ENCODE measurements around the gene SORCS3. TPM values are rescaled to one million over a fixed set of nuclear protein-coding genes. Genes with fewer than 3 reads are reported as not detected.

Gene SORCS3
- total and polyA plus RNA-seq, 2 donors (not counting 1 experiment from before 2014, with no cell fraction given) = not detected

- H3K9me3 Mint-ChIP-seq (ENCODE audit: insufficient read depth) = peaks cover 2% of the 10 kb centered on the region
- Histone ChIP-seq H3K9ac (ENCODE audit: low read length) (no peak overlapping the region), H3K9me3 (ENCODE audit: control extremely low read depth in 1 of 3, control insufficient read depth in 2 of 3, insufficient read depth in 1 of 3, low read length in 2 of 3) (no peaks in the 10 kb centered on the region), H3K4me3 (ENCODE audit: control extremely low read depth in 1 of 5, extremely low read depth in 1 of 5, insufficient read depth in 1 of 5, low read depth in 2 of 5, low read length in 4 of 5) (no peak overlapping the region), H3K79me2 (ENCODE audit: control insufficient read depth, insufficient read depth, low read length) (no peaks in the 10 kb centered on the region), H3K4me2 (replicated peaks; ENCODE audit: low read depth, low read length, poor library complexity, severe bottlenecking) (no peak overlapping the region), H2AFZ (ENCODE audit: insufficient read depth, low read depth, low read length, poor library complexity, severe bottlenecking) (no peak overlapping the region), H3K36me3 (replicated peaks in 1 of 2; ENCODE audit: control extremely low read depth in 1 of 2, control insufficient read depth in 1 of 2, extremely low read depth in 1 of 2, insufficient read depth in 2 of 2, low read length in 1 of 2) (no peaks in the 10 kb centered on the region), H3K4me1 (ENCODE audit: control insufficient read depth in 2 of 2, insufficient read depth in 2 of 2, low read length in 2 of 2) (no peaks in the 10 kb centered on the region), H3K27ac (ENCODE audit: low read length in 2 of 2) (no peak overlapping the region), H4K20me1 (ENCODE audit: control insufficient read depth, insufficient read depth, low read length, poor library complexity, severe bottlenecking) (no peaks in the 10 kb centered on the region), H3K27me3 (replicated peaks in 1 of 4; ENCODE audit: control extremely low read depth in 1 of 4, control insufficient read depth in 3 of 4, insufficient read depth in 4 of 4, low read length in 3 of 4) (no peaks in the 10 kb centered on the region)
- no peaks in the 10 kb centered on the region for H3K4me1 Mint-ChIP-seq
- H3K4me3 Mint-ChIP-seq = no peak overlapping the region
- ChIA-PET POLR2A (no interaction called here), CTCF (no interaction called here)
- H3K27ac Mint-ChIP-seq = no peak overlapping the region
- no CpG with 5 or more reads among the region's 1 CpG for WGBS (ENCODE audit: insufficient coverage)
- peaks cover 10% of the 10 kb centered on the region for H3K27me3 Mint-ChIP-seq
- ATAC-seq (ENCODE audit: low read depth) (no peak), DNase-seq (no peak)
- intact Hi-C loops (cut with micrococcal nuclease) = no loop called here
- no peak for TF ChIP-seq EZH2 (IDR thresholded peaks at IDR 0.05; ENCODE audit: borderline replicate concordance, insufficient read depth, low read depth, low read length, poor library complexity, severe bottlenecking)
- no peak for TF ChIP-seq CTCF (IDR thresholded peaks at IDR 0.05)
Measured at GRCh38 chr10:104780946-104781595, 140.0 kb downstream of the SORCS3 start.

- Histone ChIP-seq H3K27ac (ENCODE audit: low read length in 2 of 2) (no peak overlapping the region), H3K9me3 (ENCODE audit: control extremely low read depth in 1 of 3, control insufficient read depth in 2 of 3, insufficient read depth in 1 of 3, low read length in 2 of 3) (no peaks in the 10 kb centered on the region), H3K27me3 (replicated peaks in 1 of 4; ENCODE audit: control extremely low read depth in 1 of 4, control insufficient read depth in 3 of 4, insufficient read depth in 4 of 4, low read length in 3 of 4) (no peaks in the 10 kb centered on the region), H4K20me1 (ENCODE audit: control insufficient read depth, insufficient read depth, low read length, poor library complexity, severe bottlenecking) (no peaks in the 10 kb centered on the region), H3K79me2 (ENCODE audit: control insufficient read depth, insufficient read depth, low read length) (no peaks in the 10 kb centered on the region), H2AFZ (ENCODE audit: insufficient read depth, low read depth, low read length, poor library complexity, severe bottlenecking) (no peak overlapping the region), H3K4me2 (replicated peaks; ENCODE audit: low read depth, low read length, poor library complexity, severe bottlenecking) (no peak overlapping the region), H3K36me3 (replicated peaks in 1 of 2; ENCODE audit: control extremely low read depth in 1 of 2, control insufficient read depth in 1 of 2, extremely low read depth in 1 of 2, insufficient read depth in 2 of 2, low read length in 1 of 2) (no peaks in the 10 kb centered on the region), H3K9ac (ENCODE audit: low read length) (no peak overlapping the region), H3K4me3 (ENCODE audit: control extremely low read depth in 1 of 5, extremely low read depth in 1 of 5, insufficient read depth in 1 of 5, low read depth in 2 of 5, low read length in 4 of 5) (no peak overlapping the region), H3K4me1 (ENCODE audit: control insufficient read depth in 2 of 2, insufficient read depth in 2 of 2, low read length in 2 of 2) (no peaks in the 10 kb centered on the region)
- intact Hi-C loops (cut with micrococcal nuclease) = no loop called here
- TF ChIP-seq CTCF (IDR thresholded peaks at IDR 0.05) (no peak), EZH2 (IDR thresholded peaks at IDR 0.05; ENCODE audit: borderline replicate concordance, insufficient read depth, low read depth, low read length, poor library complexity, severe bottlenecking) (no peak)
- Mint-ChIP-seq H3K4me3 (no peak overlapping the region), H3K9me3 (ENCODE audit: insufficient read depth) (peaks cover 2% of the 10 kb centered on the region), H3K27ac (no peak overlapping the region), H3K27me3 (peaks cover 3% of the 10 kb centered on the region), H3K4me1 (no peaks in the 10 kb centered on the region)
- ATAC-seq (ENCODE audit: low read depth) = no peak
- no peak for DNase-seq
- ChIA-PET CTCF (no interaction called here), POLR2A (no interaction called here)
- WGBS (ENCODE audit: insufficient coverage) = 55% methylated on average over 1 of the region's 2 CpGs
Measured at GRCh38 chr10:104784452-104784851, 143.4 kb downstream of the SORCS3 start.

Measured in B cell (primary cell).